HG02588 (cell line): ENCODE data around the gene KRTAP9-3.
"Not testable (repeated sequence)": the region's sequence is repeated elsewhere in the genome, so short reads cannot be mapped to it uniquely, and the experiment has no call there.

Source experiments
- ATAC-seq: cut with Tn5 transposase; IDR thresholded peaks from one replicate; pipeline ENCODE4 v1.9.1; 2021; ENCODE audit warnings: mild to moderate bottlenecking, moderate library complexity; ENCODE audit not compliant: unreplicated experiment

Gene KRTAP9-3

GRCh38 chr17:41249637-41250240 lies 17.5 kb downstream of the KRTAP9-3 start, which contains the start of gene KRTAP9-4:
Gene KRTAP9-4 (plus strand): TSS chr17:41249687. CDS start chr17:41249721, 34 bp downstream.
- ATAC-seq = not testable (repeated sequence)

- ATAC-seq = no peak
Observed at GRCh38 chr17:41251261-41251660, 19.0 kb downstream of the KRTAP9-3 start.

GRCh38 chr17:41254861-41255260 lies 22.6 kb downstream of the KRTAP9-3 start:
- ATAC-seq = no peak

GRCh38 chr17:41255381-41256290 lies 23.4 kb downstream of the KRTAP9-3 start, which contains the start of gene KRTAP9-9:
Gene KRTAP9-9 (plus strand): TSS chr17:41255384.
- not testable (repeated sequence) for ATAC-seq

GRCh38 chr17:41256291-41256685 lies 24.0 kb downstream of the KRTAP9-3 start:
- ATAC-seq = no peak

- ATAC-seq = no peak
Observed at GRCh38 chr17:41258406-41258805, 26.2 kb downstream of the KRTAP9-3 start.

GRCh38 chr17:41263212-41263611 lies 31.0 kb downstream of the KRTAP9-3 start:
- no peak for ATAC-seq

GRCh38 chr17:41264599-41264998 lies 32.4 kb downstream of the KRTAP9-3 start:
- ATAC-seq = no peak

- no peak for ATAC-seq
Observed at GRCh38 chr17:41265078-41265477, 32.8 kb downstream of the KRTAP9-3 start, which contains the start of gene KRTAP9-6. Gene KRTAP9-6 (plus strand): TSS chr17:41265378. CDS start chr17:41265378, 0 bp downstream.

- ATAC-seq = no peak
Observed at GRCh38 chr17:41267711-41268110, 35.5 kb downstream of the KRTAP9-3 start.

GRCh38 chr17:41271323-41271722 lies 39.1 kb downstream of the KRTAP9-3 start:
- ATAC-seq = not testable (repeated sequence)

- ATAC-seq = no peak
Observed at GRCh38 chr17:41271858-41272257, 39.6 kb downstream of the KRTAP9-3 start.

- not testable (repeated sequence) for ATAC-seq
Observed at GRCh38 chr17:41275648-41276190, 43.5 kb downstream of the KRTAP9-3 start, which contains the start of gene KRTAP9-7. Gene KRTAP9-7 (plus strand): TSS chr17:41275698. CDS start chr17:41275698, 0 bp downstream.

GRCh38 chr17:41278176-41278955 lies 46.1 kb downstream of the KRTAP9-3 start:
- no peak for ATAC-seq
